K562 (cell line): ENCODE data around the gene PRRC2B. TPM values are rescaled to one million over a fixed set of nuclear protein-coding genes. Genes with fewer than 3 reads are reported as not detected.

Experiments used
- MED1 ChIP-seq: sonication (generic); formaldehyde crosslinking; IDR thresholded peaks from 2 replicates; pipeline ENCODE4 v1.8.1; 2023; ENCODE audit warnings: missing genetic modification reagents, borderline replicate concordance
- MIER1 ChIP-seq: fragments of 450-650 bp; IDR thresholded peaks from 2 replicates; pipeline ENCODE4 v1.6.1; 2016; ENCODE audit warnings: antibody characterized with exemption, mild to moderate bottlenecking, low read depth
- RBM39 ChIP-seq: fragments of 200-400 bp; formaldehyde crosslinking; optimal IDR thresholded peaks from 2 replicates; pipeline ENCODE3; 2018; ENCODE audit warnings: low read depth, low read length
- RFX7 ChIP-seq: fragments of 250-450 bp; sonication (Bioruptor Pico); IDR thresholded peaks from 2 replicates; pipeline ENCODE4 v1.5.1; 2021; ENCODE audit warnings: mild to moderate bottlenecking
- SETDB1 ChIP-seq: IDR thresholded peaks from one replicate; pipeline ENCODE4 v1.6.1; 2012; ENCODE audit warnings: low read length, control low read depth, inconsistent platforms
- U2AF1 ChIP-seq: fragments of 200-400 bp; formaldehyde crosslinking; optimal IDR thresholded peaks from 2 replicates; pipeline ENCODE3; 2017; ENCODE audit warnings: mild to moderate bottlenecking, low read depth, low read length, moderate library complexity
- XRCC4 ChIP-seq: IDR thresholded peaks from one replicate; pipeline ENCODE4 v1.6.1; 2011; ENCODE audit not compliant: insufficient read depth, insufficient read length; ENCODE audit errors: extremely low read depth
- ZNF165 ChIP-seq: fragments of 250-450 bp; sonication (Bioruptor Pico); IDR thresholded peaks from 2 replicates; pipeline ENCODE4 v1.4.0; 2020; ENCODE audit warnings: borderline replicate concordance
- ZNF224 ChIP-seq: sonication (generic); formaldehyde crosslinking; IDR thresholded peaks from 2 replicates; pipeline ENCODE4 v1.8.0; 2022; ENCODE audit warnings: mild to moderate bottlenecking, missing genetic modification reagents
- ZNF77 ChIP-seq: fragments of 250-450 bp; sonication (Bioruptor Pico); IDR thresholded peaks from 2 replicates; pipeline ENCODE4 v1.5.0; 2020
- ZNF830 ChIP-seq: fragments of 250-450 bp; sonication (Bioruptor Pico); IDR thresholded peaks from 2 replicates; pipeline ENCODE4 v1.5.0; 2021; ENCODE audit warnings: mild to moderate bottlenecking
- polyA plus RNA-seq, 8 experiments: library from polyadenylated mRNA; depleted of rRNA in 4 of 8; stranded (reverse) in 5 of 8; unstranded in 3 of 8; fragments of >200 nt; fragmentation: Nextera tagmentation in 2 of 8; fragmentation: Illumina TruSeq in 1 of 8; extraction: Ambion mirVana in 2 of 8; extraction: Trizol in 1 of 8; gene quantifications; 2 replicates each; pipeline versions ENCODE4 v1.2.1 to v1.2.3, GENCODE V29; 2011 to 2014; ENCODE audit warnings: inconsistent platforms in 1 of 8, missing spikeins in 1 of 8
- total RNA-seq, 7 experiments: library from RNA; depleted of rRNA in 6 of 7; stranded (reverse); fragments of >200 nt in 6 of 7; fragmentation: Illumina TruSeq in 2 of 7; extraction: Trizol in 2 of 7; gene quantifications; 2 replicates each; pipeline versions ENCODE4 v1.2.1 to v1.2.3, GENCODE V29; 2011 to 2021; ENCODE audit warnings: low replicate concordance in 1 of 7
- TF ChIP-seq, protein P1 (sequence below), 3 experiments: fragments of 200-800 bp in 1 of 3; fragments of 250-450 bp in 1 of 3; fragments of 450-650 bp in 1 of 3; sonication (Bioruptor Pico) in 1 of 3; sonication (Bioruptor generic) in 1 of 3; formaldehyde crosslinking in 1 of 3; IDR thresholded peaks; 2 replicates each; pipeline versions ENCODE4 v1.6.1 to v1.8.0; 2016 to 2022; ENCODE audit warnings: mild to moderate bottlenecking in 2 of 3, missing genetic modification characterization in 2 of 3, missing compliant biosample characterization in 1 of 3, moderate library complexity in 1 of 3
- TF ChIP-seq, protein P2 (sequence below): IDR thresholded peaks from 3 replicates; pipeline ENCODE4 v1.6.1; 2011; ENCODE audit warnings: borderline replicate concordance, mild to moderate bottlenecking, moderate library complexity; ENCODE audit not compliant: insufficient read length; ENCODE audit errors: extremely low read depth
- TF ChIP-seq, protein P3 (sequence below), 2 experiments: fragments of 450-650 bp in 1 of 2; sonication (generic) in 1 of 2; formaldehyde crosslinking in 1 of 2; IDR thresholded peaks in 1 of 2; conservative IDR thresholded peaks in 1 of 2; 2 replicates each; pipeline versions ENCODE4 v1.6.1 to v1.8.1; 2016 to 2023; ENCODE audit warnings: mild to moderate bottlenecking in 2 of 2, moderate library complexity in 2 of 2, inconsistent platforms in 1 of 2, missing genetic modification reagents in 1 of 2
- TF ChIP-seq, protein P4 (sequence below): IDR thresholded peaks from 3 replicates; pipeline ENCODE4 v1.6.1; 2011; ENCODE audit warnings: borderline replicate concordance, mild to moderate bottlenecking; ENCODE audit not compliant: insufficient read length, insufficient read depth
- TF ChIP-seq, protein P5 (sequence below): fragments of 450-650 bp; formaldehyde crosslinking; IDR thresholded peaks from 2 replicates; pipeline ENCODE4 v1.4.0; 2020; ENCODE audit warnings: mild to moderate bottlenecking, moderate library complexity

Gene PRRC2B
- total and polyA plus RNA-seq, 9 of the 15 experiments (the other 6 are each of a cell fraction or from before 2014, with no cell fraction given): 0.34 to 125 (median 30.9) TPM

DNA sequence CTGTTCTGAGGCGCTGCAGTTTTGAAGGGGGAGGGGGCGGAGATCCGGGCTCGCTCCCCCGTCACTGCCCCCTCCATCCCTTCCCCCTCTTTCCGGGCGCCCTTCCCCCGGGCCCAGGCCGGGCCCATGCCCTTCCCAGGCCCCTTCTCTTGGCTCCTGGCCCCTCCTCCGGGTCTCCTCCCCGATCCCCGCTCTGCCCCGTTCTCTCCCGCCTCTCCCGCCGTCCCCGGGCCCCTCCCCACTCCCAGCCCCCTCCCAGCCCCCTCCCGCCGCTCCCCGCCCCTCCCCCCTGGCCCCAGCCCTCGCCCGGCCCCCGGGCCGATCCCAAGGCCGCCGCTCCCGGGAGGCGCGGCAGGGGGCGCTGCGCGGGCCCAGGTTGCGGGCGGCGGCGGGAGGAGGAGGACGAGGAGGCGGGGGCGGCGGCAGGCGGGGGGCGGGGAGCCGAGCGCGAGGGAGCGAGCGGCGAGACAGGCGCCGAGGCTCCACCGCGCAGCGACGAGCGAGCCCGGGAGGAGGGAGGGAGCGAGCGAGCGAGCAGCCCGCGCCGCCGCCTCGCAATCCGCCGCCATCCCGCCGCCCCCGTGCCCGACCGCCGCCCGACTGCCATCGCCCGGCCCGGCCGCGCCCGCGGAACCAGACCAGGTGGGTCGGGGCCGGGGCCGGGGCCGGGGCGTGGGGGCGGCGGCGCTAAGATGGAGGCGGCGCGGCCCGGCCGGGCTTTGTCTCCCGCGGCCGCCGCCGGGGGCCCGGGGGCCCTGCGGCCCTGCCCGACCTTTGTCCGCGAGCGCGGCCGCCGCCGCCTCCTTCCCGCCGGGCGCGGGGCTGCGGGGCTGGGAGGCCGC, at the start of gene PRRC2B (continued):
- TF ChIP-seq XRCC4 (no peak), RBM39 (no peak), ZNF77 (CRISPR knock-in tag) (no peak), RFX7 (CRISPR knock-in tag) (no peak), ZNF224 (no peak), MIER1 (no peak), ZNF830 (CRISPR knock-in tag) (no peak), MED1 (CRISPR knock-in tag) (no peak), SETDB1 (no peak), ZNF165 (CRISPR knock-in tag) (no peak), U2AF1 (no peak)
- TF ChIP-seq, protein P1, sequence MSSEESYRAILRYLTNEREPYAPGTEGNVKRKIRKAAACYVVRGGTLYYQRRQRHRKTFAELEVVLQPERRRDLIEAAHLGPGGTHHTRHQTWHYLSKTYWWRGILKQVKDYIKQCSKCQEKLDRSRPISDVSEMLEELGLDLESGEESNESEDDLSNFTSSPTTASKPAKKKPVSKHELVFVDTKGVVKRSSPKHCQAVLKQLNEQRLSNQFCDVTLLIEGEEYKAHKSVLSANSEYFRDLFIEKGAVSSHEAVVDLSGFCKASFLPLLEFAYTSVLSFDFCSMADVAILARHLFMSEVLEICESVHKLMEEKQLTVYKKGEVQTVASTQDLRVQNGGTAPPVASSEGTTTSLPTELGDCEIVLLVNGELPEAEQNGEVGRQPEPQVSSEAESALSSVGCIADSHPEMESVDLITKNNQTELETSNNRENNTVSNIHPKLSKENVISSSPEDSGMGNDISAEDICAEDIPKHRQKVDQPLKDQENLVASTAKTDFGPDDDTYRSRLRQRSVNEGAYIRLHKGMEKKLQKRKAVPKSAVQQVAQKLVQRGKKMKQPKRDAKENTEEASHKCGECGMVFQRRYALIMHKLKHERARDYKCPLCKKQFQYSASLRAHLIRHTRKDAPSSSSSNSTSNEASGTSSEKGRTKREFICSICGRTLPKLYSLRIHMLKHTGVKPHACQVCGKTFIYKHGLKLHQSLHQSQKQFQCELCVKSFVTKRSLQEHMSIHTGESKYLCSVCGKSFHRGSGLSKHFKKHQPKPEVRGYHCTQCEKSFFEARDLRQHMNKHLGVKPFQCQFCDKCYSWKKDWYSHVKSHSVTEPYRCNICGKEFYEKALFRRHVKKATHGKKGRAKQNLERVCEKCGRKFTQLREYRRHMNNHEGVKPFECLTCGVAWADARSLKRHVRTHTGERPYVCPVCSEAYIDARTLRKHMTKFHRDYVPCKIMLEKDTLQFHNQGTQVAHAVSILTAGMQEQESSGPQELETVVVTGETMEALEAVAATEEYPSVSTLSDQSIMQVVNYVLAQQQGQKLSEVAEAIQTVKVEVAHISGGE (CRISPR knock-in tag; IDR thresholded peaks at IDR 0.05): no peak
- TF ChIP-seq, protein P2, sequence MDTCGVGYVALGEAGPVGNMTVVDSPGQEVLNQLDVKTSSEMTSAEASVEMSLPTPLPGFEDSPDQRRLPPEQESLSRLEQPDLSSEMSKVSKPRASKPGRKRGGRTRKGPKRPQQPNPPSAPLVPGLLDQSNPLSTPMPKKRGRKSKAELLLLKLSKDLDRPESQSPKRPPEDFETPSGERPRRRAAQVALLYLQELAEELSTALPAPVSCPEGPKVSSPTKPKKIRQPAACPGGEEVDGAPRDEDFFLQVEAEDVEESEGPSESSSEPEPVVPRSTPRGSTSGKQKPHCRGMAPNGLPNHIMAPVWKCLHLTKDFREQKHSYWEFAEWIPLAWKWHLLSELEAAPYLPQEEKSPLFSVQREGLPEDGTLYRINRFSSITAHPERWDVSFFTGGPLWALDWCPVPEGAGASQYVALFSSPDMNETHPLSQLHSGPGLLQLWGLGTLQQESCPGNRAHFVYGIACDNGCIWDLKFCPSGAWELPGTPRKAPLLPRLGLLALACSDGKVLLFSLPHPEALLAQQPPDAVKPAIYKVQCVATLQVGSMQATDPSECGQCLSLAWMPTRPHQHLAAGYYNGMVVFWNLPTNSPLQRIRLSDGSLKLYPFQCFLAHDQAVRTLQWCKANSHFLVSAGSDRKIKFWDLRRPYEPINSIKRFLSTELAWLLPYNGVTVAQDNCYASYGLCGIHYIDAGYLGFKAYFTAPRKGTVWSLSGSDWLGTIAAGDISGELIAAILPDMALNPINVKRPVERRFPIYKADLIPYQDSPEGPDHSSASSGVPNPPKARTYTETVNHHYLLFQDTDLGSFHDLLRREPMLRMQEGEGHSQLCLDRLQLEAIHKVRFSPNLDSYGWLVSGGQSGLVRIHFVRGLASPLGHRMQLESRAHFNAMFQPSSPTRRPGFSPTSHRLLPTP: no peak
- TF ChIP-seq, protein P3, sequence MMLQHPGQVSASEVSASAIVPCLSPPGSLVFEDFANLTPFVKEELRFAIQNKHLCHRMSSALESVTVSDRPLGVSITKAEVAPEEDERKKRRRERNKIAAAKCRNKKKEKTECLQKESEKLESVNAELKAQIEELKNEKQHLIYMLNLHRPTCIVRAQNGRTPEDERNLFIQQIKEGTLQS (IDR thresholded peaks at IDR 0.05): no peak
- TF ChIP-seq, protein P3 (CRISPR knock-in tag; conservative IDR thresholded peaks at IDR 0.05): no peak
- TF ChIP-seq, protein P4, sequence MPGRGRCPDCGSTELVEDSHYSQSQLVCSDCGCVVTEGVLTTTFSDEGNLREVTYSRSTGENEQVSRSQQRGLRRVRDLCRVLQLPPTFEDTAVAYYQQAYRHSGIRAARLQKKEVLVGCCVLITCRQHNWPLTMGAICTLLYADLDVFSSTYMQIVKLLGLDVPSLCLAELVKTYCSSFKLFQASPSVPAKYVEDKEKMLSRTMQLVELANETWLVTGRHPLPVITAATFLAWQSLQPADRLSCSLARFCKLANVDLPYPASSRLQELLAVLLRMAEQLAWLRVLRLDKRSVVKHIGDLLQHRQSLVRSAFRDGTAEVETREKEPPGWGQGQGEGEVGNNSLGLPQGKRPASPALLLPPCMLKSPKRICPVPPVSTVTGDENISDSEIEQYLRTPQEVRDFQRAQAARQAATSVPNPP: no peak
- TF ChIP-seq, protein P5, sequence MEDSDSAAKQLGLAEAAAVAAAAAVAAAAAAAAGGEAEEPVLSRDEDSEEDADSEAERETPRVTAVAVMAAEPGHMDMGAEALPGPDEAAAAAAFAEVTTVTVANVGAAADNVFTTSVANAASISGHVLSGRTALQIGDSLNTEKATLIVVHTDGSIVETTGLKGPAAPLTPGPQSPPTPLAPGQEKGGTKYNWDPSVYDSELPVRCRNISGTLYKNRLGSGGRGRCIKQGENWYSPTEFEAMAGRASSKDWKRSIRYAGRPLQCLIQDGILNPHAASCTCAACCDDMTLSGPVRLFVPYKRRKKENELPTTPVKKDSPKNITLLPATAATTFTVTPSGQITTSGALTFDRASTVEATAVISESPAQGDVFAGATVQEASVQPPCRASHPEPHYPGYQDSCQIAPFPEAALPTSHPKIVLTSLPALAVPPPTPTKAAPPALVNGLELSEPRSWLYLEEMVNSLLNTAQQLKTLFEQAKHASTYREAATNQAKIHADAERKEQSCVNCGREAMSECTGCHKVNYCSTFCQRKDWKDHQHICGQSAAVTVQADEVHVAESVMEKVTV: no peak
